ENCODE results near the gene LRRC7. TPM values are rescaled to one million over a fixed set of nuclear protein-coding genes. Genes with fewer than 3 reads are reported as not detected.

The LRRC7 gene
- polyA plus RNA-seq, 3 donors: 4.7 to 9.9 (median 7.9) TPM

GRCh38 chr1:69572921-69573320, 5.2 kb downstream of the LRRC7 start:
- DNase-seq: no peak

GRCh38 chr1:69573911-69574310, 6.2 kb downstream of the LRRC7 start:
- DNase-seq: no peak

- DNase-seq: no peak
These were observed 17.9 kb downstream of the LRRC7 start for GRCh38 chr1:69585666-69586065.

- no peak for DNase-seq
These were observed 19.7 kb downstream of the LRRC7 start for GRCh38 chr1:69587391-69587790.

- DNase-seq: no peak
These were observed 22.1 kb downstream of the LRRC7 start for GRCh38 chr1:69589799-69590198.

GRCh38 chr1:69592341-69592740, 24.6 kb downstream of the LRRC7 start:
- DNase-seq: no peak

- DNase-seq: no peak
These were observed 27.8 kb downstream of the LRRC7 start for GRCh38 chr1:69595486-69595885.

- DNase-seq: no peak
These were observed 43.6 kb downstream of the LRRC7 start for GRCh38 chr1:69611316-69611715.

- DNase-seq: no peak
These were observed 45.7 kb downstream of the LRRC7 start for GRCh38 chr1:69613414-69613813.

GRCh38 chr1:69638673-69639072, 71.0 kb downstream of the LRRC7 start:
- DNase-seq: no peak

- no peak for DNase-seq
These were observed 71.4 kb downstream of the LRRC7 start for GRCh38 chr1:69639159-69639558.

GRCh38 chr1:69643266-69643665, 75.5 kb downstream of the LRRC7 start:
- no peak for DNase-seq

GRCh38 chr1:69645477-69645876, 77.8 kb downstream of the LRRC7 start:
- no peak for DNase-seq

GRCh38 chr1:69648486-69648885, 80.8 kb downstream of the LRRC7 start:
- DNase-seq: no peak

GRCh38 chr1:69649383-69649990, 81.8 kb downstream of the LRRC7 start:
- no peak for DNase-seq

- no peak for DNase-seq
These were observed 83.1 kb downstream of the LRRC7 start for GRCh38 chr1:69650779-69651178.

- no peak for DNase-seq
These were observed 83.9 kb downstream of the LRRC7 start for GRCh38 chr1:69651656-69652055.

- no peak for DNase-seq
These were observed 90.2 kb downstream of the LRRC7 start for GRCh38 chr1:69657971-69658370.

- no peak for DNase-seq
These were observed 94.0 kb downstream of the LRRC7 start for GRCh38 chr1:69661686-69662085.

- no peak for DNase-seq
These were observed 94.6 kb downstream of the LRRC7 start for GRCh38 chr1:69662321-69662720.

- DNase-seq: no peak
These were observed 103.8 kb downstream of the LRRC7 start for GRCh38 chr1:69671363-69672010.

- no peak for DNase-seq
These were observed 105.6 kb downstream of the LRRC7 start for GRCh38 chr1:69673321-69673720.

GRCh38 chr1:69679965-69680364, 112.2 kb downstream of the LRRC7 start:
- DNase-seq: no peak

GRCh38 chr1:69686367-69686984, 118.8 kb downstream of the LRRC7 start:
- DNase-seq: no peak

Measured in renal pelvis (tissue), 4 donors.